ENCODE results near the gene ZFHX3. TPM values are rescaled to one million over a fixed set of nuclear protein-coding genes. Genes with fewer than 3 reads are reported as not detected.

Gene ZFHX3
- total and polyA plus RNA-seq, 2 donors (not counting 1 experiment from before 2014, with no cell fraction given), result 0.54 to 6.6 TPM

DNA sequence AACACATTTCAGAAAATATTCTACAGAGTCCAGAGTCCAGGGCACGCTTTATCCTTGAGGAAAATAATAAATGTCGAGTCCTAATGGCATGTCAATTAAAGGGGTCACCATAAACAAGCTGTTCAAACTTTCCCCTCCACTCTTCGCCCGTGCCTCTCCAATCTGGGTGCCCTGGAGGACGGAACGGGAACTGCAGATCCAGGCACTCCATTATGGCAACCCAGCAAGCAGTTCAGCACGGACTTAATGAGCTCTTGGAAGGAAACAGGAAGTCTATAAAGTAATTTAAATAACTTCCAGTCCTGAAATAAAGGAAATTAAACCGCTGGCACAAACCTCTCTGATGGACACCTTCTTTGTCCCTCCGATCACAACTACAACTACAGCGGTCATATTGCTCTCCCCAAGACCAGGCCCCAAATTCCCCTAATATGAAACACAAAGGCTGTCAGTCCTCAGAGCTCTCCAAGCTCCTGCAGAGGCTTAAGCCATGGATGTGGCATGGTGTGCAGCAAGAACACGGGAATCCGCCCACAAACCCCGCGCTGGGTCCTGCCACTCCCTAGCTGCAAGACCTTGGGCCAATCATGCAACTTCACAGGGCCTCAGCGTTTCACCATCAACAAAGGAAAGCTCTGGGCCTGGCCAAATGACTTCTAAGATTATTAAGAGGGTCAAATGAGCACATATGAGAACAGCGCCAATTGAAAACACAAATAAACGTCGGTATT lies 52.6 kb downstream of the ZFHX3 start:
- H3K9me3 Mint-ChIP-seq (ENCODE audit: insufficient read depth), result peaks cover 2% of the 10 kb centered on the region
- no peak overlapping the region for H3K27ac Mint-ChIP-seq
- Histone ChIP-seq H3K4me2 (replicated peaks; ENCODE audit: low read depth, low read length, poor library complexity, severe bottlenecking) (no peak overlapping the region), H3K4me1 (ENCODE audit: control insufficient read depth in 2 of 2, insufficient read depth in 2 of 2, low read length in 2 of 2) (no peaks in the 10 kb centered on the region), H4K20me1 (ENCODE audit: control insufficient read depth, insufficient read depth, low read length, poor library complexity, severe bottlenecking) (no peaks in the 10 kb centered on the region), H3K9ac (ENCODE audit: low read length) (no peak overlapping the region), H3K27ac (ENCODE audit: low read length in 2 of 2) (no peak overlapping the region), H3K27me3 (replicated peaks in 1 of 4; ENCODE audit: control extremely low read depth in 1 of 4, control insufficient read depth in 3 of 4, insufficient read depth in 4 of 4, low read length in 3 of 4) (no peaks in the 10 kb centered on the region), H3K36me3 (replicated peaks in 1 of 2; ENCODE audit: control extremely low read depth in 1 of 2, control insufficient read depth in 1 of 2, extremely low read depth in 1 of 2, insufficient read depth in 2 of 2, low read length in 1 of 2) (no peaks in the 10 kb centered on the region), H2AFZ (ENCODE audit: insufficient read depth, low read depth, low read length, poor library complexity, severe bottlenecking) (no peak overlapping the region), H3K4me3 (ENCODE audit: control extremely low read depth in 1 of 5, extremely low read depth in 1 of 5, insufficient read depth in 1 of 5, low read depth in 2 of 5, low read length in 4 of 5) (no peak overlapping the region), H3K79me2 (ENCODE audit: control insufficient read depth, insufficient read depth, low read length) (no peaks in the 10 kb centered on the region), H3K9me3 (ENCODE audit: control extremely low read depth in 1 of 3, control insufficient read depth in 2 of 3, insufficient read depth in 1 of 3, low read length in 2 of 3) (peaks cover 0 to 8% (median 0%) of the 10 kb centered on the region in 3 donors)
- POLR2A ChIA-PET, result no interaction called here
- CTCF ChIA-PET, result no interaction called here
- no peak overlapping the region for H3K4me3 Mint-ChIP-seq
- H3K27me3 Mint-ChIP-seq, result no peaks in the 10 kb centered on the region
- intact Hi-C loops (cut with micrococcal nuclease), result no loop called here
- no peak for DNase-seq
- 84% methylated on average over 13 of the region's 18 CpGs for WGBS (ENCODE audit: insufficient coverage)
- TF ChIP-seq CTCF (IDR thresholded peaks at IDR 0.05), result peak; percentile 48
- TF ChIP-seq EZH2 (IDR thresholded peaks at IDR 0.05; ENCODE audit: borderline replicate concordance, insufficient read depth, low read depth, low read length, poor library complexity, severe bottlenecking), result no peak
- no peak for ATAC-seq (ENCODE audit: low read depth)
- H3K4me1 Mint-ChIP-seq, result peaks cover 2% of the 10 kb centered on the region

GRCh38 chr16:72992142-72992601 lies 55.8 kb downstream of the ZFHX3 start:
- H3K27ac ChIP-seq (ENCODE audit: low read length in 2 of 2), result no peak overlapping the region
- Mint-ChIP-seq H3K9me3 (ENCODE audit: insufficient read depth) (peaks cover 2% of the 10 kb centered on the region), H3K4me3 (no peak overlapping the region), H3K27ac (no peak overlapping the region), H3K27me3 (no peaks in the 10 kb centered on the region), H3K4me1 (peaks cover 2% of the 10 kb centered on the region)
- no peaks in the 10 kb centered on the region for H3K4me1 ChIP-seq (ENCODE audit: control insufficient read depth in 2 of 2, insufficient read depth in 2 of 2, low read length in 2 of 2)
- DNase-seq (no peak), ATAC-seq (ENCODE audit: low read depth) (no peak)
- TF ChIP-seq CTCF (IDR thresholded peaks at IDR 0.05), result no peak
- TF ChIP-seq EZH2 (IDR thresholded peaks at IDR 0.05; ENCODE audit: borderline replicate concordance, insufficient read depth, low read depth, low read length, poor library complexity, severe bottlenecking), result no peak
- ChIA-PET POLR2A (no interaction called here), CTCF (no interaction called here)
- H3K79me2 ChIP-seq (ENCODE audit: control insufficient read depth, insufficient read depth, low read length), result no peaks in the 10 kb centered on the region
- no peaks in the 10 kb centered on the region for H3K27me3 ChIP-seq (replicated peaks in 1 of 4; ENCODE audit: control extremely low read depth in 1 of 4, control insufficient read depth in 3 of 4, insufficient read depth in 4 of 4, low read length in 3 of 4)
- H3K9ac ChIP-seq (ENCODE audit: low read length), result no peak overlapping the region
- no peak overlapping the region for H3K4me2 ChIP-seq (replicated peaks; ENCODE audit: low read depth, low read length, poor library complexity, severe bottlenecking)
- WGBS (ENCODE audit: insufficient coverage), result 80% methylated on average over 2 of the region's 6 CpGs
- H2AFZ ChIP-seq (ENCODE audit: insufficient read depth, low read depth, low read length, poor library complexity, severe bottlenecking), result no peak overlapping the region
- intact Hi-C loops (cut with micrococcal nuclease), result no loop called here
- no peaks in the 10 kb centered on the region for H4K20me1 ChIP-seq (ENCODE audit: control insufficient read depth, insufficient read depth, low read length, poor library complexity, severe bottlenecking)
- H3K36me3 ChIP-seq (replicated peaks in 1 of 2; ENCODE audit: control extremely low read depth in 1 of 2, control insufficient read depth in 1 of 2, extremely low read depth in 1 of 2, insufficient read depth in 2 of 2, low read length in 1 of 2), result no peaks in the 10 kb centered on the region
- H3K4me3 ChIP-seq (ENCODE audit: control extremely low read depth in 1 of 5, extremely low read depth in 1 of 5, insufficient read depth in 1 of 5, low read depth in 2 of 5, low read length in 4 of 5), result no peak overlapping the region
- H3K9me3 ChIP-seq (ENCODE audit: control extremely low read depth in 1 of 3, control insufficient read depth in 2 of 3, insufficient read depth in 1 of 3, low read length in 2 of 3), result no peaks in the 10 kb centered on the region

Measured in B cell (primary cell).